ENCODE results near the gene UBASH3A.

UBASH3A gene

DNA sequence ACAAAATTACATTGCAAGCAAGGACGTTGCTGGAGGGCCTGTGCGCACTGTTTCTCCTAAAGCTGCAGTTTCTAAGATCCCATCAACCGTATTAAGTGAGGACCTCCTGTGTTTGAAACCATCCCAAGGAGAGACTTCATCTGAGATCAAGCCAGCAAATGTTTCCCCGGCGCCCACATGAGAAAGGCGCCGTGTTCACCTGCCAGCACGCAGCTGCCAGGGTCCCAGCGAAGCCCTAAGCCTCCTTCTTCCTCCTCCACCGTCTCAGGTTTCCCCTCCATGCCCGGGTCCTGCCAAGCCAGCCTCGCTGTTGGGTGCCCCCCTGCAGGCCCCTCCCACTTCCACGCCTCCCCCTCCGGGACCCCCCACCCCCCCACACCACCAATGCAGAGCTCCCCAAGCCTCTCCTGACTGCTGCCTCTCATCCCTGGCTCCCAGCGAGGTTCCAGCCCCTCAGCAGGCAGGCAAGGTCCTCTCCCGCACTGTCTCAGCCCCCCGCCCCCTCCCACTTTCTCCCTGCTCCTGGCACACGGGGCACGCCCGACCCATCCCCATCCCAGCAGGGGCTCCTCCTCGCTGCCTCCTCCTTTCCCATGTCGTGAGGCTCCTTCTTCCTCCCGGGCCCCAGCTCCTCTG is 28.7 kb upstream of the UBASH3A start:
- no peak for DNase-seq (ENCODE audit: low spot score)

DNA sequence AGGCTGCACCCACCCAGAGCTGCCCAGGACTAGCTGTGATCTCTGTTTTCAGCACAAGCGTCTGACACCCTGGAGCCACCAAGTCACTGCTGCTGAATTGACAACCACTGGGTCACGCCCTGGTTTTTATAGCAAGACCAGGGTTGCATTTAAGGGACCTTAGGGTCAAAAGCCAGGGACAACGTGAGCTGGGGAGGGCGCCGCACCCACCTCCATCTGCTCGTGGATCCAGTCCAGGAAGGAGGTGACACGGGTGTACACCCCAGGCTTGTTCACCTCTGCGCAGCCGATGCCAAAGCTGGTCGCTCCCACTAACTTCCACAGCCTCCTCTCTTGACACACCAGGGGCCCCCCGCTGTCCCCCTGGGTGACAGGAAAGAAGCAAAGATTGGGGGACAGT is 28.2 kb upstream of the UBASH3A start:
- no peak for DNase-seq (ENCODE audit: low spot score)

DNA sequence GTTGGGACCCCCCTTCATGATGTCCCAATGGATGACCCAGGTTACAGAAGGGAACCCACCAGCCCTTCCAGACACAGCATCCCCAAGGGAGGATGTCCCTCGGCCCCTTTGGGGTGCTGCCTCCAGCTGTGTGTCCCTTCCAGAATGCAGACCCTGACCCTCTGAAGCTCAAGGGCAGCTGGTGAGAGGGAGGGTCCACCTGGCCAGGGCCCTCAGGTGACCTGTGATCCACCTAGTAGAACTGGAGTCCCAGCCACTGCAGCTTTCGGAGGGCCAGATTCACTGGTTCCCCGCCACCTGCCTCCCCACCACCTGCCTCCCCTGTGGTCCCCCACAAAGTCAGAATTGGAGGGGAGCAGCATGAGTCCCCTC is 27.8 kb upstream of the UBASH3A start:
- DNase-seq (ENCODE audit: low spot score) = no peak

DNA sequence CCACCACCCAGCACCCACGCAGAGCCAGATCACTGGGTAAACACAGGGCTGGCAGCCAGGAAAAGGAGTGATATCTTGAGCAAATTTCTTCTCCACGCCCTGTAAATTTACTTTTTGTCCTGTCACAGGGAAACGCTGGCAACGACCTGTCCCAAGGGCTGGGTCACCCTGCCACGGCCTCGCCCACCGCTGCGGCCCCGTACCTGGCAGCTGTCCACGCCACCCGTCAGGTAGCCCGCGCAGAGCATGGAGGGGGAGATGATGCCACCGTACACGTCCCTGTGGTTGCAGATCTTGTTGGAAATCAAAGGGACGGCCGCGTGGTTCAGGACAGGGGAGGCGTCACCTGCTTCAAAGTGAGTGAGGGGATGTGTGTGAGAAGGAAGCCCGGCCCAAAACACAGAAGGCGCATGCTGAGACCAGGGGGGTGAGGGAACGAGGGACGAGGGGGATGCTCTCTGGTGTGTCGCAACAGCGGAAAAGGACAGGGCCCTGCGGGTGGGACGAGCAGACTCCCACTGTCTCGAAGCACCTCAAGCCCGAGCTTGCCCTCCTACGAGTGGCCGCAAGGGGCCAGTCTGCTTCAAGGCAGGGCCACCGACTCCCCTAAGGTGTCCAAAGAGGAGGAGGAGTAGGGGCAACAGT is 27.2 kb upstream of the UBASH3A start:
- no peak for DNase-seq (ENCODE audit: low spot score)

DNA sequence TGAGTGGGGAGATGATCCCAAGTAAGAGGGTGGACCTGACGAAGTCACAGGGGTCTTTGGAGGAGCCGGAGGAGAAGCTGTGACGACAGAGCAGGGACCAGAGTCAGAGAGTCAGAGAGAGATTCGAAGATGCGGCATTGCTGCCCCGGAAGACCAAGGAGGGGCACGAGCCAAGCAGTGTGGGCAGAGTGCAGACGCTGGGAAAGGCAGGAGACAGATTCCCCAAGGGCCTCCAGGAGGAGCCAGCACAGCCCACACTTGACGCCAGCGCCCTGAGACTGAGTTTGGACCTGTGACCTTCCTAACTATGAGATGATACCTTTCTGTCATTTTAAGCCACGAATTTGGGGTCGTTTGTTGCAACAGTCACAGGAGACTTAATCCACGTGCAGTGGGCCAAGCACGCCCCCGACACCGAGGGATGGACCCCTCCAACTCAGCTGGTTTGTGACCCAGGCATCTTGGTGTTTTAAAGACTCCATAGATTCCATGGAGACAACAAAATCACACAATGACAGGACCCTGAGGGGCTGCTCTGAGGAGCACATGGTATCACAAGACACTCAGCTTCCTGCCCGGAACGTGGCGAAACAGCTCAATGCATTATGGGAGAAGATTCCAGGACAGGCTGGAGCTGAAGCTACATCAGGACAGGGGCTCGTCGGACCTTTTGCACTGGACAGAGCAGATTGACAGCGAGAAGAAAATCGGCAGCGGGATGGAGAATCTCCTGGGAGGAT is 26.3 kb upstream of the UBASH3A start:
- DNase-seq (ENCODE audit: low spot score) = no peak

DNA sequence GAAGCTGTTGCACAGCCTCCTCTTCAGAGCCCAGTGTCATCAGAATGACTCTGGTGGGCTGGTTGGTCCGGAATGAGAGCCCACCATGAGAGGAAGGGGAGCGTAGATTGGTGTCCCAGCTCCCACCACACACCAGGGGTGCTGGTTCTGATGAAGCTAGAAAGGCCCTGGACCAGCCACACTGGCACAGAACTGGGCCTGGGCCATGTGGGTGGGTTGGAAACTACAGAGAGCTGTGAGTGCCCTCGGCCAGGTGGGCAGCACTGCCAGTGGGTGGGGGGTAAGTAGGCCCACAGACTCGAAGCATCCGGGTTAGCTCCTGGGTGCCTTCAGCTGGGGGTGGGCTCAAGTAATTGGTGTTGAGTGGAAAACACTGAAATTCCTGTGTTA is 25.8 kb upstream of the UBASH3A start:
- no peak for DNase-seq (ENCODE audit: low spot score)

DNA sequence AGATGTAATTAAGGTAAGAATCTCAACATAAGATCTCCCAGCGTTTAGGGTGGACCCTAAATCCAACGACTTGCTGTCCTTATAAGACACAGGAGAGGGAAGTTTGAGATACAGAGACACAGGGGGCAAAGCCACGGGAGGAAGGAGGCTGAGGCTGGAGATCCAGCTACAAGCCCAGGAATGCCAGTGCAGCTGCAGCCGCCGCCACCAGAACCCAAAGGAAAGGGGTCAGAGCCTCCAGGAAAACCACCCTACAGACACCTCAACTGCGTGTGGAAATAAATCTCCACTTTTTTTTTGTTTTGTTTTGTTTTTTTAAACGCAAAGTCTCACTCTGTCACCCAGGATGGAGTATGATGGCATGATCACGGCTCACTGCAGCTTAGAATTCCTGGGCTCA is 25.3 kb upstream of the UBASH3A start:
- no peak for DNase-seq (ENCODE audit: low spot score)

DNA sequence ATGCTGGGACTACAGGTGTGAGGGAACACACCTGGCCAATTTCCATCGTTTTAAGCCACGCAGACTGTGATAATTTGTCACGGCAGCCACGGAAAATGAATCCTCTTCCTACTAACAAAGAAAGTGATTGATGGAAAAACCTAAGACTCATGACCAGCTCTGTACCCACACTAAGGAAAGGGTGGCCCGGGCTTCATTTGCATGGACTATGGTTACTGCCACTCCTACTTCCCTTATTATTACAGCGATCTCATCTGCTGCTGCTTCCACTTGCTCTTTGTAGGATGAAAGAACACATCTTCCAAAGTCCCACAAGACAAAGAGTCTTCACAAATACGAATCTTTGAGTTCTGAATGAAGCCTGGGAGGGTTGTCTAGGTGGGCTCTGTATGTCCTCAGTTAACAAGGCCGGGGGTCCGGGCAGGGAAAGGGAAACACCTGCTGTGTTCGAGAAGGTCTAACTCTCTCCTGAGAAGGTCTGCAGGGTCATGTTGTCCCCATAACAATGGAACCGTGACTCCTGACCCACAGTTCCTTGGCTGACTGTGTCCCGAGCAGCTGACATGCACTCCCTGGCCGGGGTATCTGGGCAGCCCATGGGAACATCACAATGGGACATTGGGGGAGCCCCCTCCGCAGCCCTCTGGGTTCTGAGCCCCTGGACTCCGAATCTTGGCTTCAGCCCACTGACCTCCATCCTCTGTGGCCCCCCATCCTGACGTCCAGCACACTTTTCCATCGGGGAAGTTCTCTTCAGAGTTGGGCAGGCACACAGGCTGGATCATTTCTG is 24.1 kb upstream of the UBASH3A start:
- DNase-seq (ENCODE audit: low spot score) = no peak

DNA sequence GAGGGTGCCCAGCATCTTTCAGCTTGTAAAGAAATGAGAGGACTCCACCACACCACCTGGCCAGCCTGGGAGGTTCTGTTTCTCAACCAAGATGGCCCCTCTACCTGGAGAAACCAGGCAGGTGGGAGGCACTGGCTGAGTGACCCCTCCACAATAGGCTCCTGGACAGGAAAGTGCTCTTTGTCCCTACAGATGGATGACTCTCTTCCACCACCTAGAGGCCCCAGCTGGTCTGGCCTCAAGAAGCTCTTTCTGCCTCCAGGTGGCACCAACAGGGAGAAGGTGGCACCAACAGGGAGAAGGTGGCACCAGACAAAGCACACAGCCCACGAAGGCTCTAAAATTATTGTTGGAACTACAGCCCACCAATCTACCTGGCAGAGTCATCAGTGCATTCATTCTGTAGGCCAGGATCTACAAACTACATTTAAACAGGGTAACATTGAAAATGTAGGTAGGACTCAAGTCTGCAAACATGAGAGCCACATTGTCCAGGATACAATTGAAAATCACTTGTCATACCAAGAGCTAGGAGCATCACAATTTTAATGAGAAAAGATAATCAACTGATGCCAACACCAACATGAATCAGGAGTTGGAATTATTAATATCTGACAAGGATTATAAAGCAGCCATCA is 22.2 kb upstream of the UBASH3A start:
- peak; percentile 73 for DNase-seq (ENCODE audit: low spot score)

DNA sequence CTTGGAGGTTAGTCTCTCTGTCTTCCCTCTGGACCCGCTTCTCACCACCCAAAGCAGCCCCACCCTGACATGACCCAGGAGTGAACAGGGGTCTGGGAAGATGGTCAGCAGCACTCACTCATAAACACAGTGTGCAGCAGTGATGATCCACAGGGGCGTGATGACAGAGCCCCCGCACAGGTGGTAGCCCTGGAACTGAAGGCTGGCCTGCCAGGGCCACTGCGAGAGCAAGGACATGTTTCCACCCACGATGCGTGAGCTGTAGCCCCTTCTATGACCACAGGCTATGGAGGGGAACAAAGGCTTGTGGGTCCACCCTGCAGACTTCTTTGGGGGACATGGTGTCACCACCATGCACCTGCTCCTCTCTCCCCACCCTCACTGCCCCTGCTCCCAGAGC is 20.8 kb upstream of the UBASH3A start:
- no peak for DNase-seq (ENCODE audit: low spot score)

DNA sequence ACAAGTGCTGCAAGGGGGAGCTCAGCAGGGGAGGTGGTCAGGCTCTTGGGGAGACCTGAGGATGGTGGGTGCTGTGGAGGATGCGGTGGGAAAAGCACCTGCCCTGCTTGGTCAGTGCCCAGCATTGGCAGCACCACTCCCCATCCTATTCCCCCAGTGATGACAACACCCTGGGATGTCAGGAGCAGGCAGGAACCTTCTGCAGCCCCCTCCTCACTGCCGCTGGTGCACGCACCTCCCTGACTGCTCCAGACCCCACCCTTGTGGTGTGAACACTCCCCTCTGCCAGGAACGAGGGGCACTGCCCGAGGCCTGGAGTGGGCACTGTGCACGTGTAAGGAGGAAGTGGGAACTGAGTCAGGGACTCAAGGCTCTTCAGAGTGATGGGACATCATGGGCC is 20.4 kb upstream of the UBASH3A start:
- no peak for DNase-seq (ENCODE audit: low spot score)

DNA sequence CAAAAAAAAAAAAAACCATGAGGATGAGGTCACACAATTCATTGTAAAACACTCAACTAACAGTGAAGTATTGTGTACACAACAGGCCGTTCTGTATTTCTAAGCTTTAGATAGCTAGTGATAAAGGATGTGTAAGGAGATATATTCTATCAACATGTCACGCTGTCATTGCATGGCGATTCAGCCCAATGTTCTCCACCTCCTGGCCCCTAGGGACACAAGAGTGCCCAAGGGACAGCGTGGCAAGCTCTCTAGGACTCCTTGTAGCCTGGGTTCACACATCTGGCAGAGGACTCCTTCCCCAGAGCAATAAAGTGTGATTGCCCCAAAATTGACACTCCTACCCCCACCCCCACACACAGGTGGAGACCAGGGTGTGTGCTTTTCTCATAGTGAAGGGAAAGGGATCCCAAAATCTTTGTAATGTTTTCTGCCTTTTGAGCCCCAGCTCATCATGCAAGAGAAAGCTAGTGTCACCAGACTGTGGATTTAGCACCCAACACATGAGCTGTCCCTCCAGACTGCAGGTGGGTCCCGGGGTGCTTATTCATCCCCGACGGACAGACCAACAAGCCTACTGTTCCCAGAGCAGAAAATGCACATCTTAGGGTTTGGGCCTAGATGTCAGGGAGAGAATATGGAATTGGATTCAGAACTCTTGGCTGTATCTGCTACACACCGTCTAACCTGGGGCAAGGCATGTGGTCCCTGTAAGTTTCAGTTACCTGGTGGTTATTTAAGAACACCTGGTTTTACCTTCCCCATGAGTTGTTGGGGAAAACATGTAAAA is 19.4 kb upstream of the UBASH3A start:
- no peak for DNase-seq (ENCODE audit: low spot score)

DNA sequence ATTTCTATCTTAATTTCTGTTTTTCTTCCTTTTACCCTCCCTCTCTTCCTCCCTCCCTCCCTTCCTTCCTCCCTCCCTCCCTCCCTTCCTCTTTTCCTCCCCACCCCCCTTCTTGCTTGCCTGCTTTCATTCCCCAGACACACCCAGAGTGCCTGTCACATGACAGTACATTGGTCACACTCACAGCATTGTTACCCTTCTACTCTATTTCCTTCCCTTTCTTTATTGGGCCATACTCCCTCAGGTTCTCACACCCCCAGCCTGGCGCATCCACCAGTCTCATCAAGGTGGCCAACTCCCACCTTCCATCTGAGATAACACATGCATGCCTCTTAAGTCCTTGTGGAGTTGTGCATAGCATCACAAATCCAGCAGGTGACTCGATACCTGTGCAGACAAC is 18.7 kb upstream of the UBASH3A start:
- DNase-seq (ENCODE audit: low spot score) = no peak

DNA sequence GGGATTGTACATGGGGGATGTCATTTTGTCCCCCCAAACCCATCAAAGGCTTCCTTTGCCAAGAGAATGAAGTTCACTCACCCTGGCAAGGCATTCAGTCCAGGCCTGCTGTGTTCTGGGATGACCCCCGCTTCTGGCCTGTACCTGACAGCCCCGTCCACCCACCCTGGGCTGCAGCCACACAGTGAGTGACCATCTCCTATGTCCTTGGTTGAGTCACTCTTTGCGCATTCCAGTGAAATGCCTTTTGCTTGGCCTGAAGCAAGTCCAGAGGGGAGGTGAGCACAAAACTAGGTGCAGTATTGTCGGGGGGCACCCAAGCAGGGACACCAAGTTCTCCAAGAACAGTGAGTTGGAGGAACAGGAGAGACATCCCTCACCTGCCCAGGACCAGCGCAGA is 18.1 kb upstream of the UBASH3A start:
- no peak for DNase-seq (ENCODE audit: low spot score)

DNA sequence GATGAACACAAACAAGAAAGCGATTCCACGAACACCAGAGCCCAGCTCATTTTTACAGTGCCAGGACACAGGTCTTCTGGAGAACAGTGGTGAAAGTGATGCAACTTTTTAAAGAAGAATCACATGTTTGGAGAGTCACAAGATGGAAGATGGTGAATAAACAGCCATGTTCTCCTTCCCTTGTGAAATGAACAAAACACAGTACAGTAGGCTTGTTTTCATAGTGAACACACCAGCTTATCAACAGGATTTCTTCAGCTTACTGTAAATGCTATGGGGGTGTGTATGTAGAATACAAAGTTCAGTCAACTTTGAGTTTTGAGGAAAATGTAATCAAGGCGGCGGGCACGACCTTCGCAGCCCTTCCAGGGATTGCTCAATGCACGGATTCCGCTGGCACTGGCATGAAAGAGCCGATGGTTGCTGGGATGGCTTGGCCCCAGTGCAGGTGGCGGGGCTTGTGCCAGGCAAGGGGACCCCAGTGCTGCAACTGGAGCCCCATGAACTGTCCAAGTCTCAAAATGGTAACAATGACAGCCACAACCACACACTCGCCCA is 17.6 kb upstream of the UBASH3A start:
- no peak for DNase-seq (ENCODE audit: low spot score)

DNA sequence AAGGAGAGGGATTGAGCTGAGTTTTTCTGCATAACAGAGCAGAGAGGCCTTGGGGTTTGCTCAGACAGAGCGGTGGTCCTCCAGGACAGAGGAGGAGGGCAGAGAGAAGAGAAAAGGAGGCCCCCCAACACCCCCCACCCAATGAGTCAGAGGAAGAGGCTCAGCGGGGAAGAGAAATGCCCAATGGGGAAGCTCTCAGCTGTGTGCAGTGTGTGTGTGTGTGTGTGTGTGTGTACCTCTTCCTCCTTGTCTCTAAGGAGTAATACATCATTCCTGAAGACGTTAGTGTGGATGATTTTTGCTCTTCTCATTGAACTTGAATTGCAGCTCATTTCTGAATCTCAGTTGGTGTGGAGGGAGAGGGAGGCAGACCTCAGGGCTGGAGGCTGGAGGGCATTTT is 16.5 kb upstream of the UBASH3A start:
- DNase-seq (ENCODE audit: low spot score) = no peak

DNA sequence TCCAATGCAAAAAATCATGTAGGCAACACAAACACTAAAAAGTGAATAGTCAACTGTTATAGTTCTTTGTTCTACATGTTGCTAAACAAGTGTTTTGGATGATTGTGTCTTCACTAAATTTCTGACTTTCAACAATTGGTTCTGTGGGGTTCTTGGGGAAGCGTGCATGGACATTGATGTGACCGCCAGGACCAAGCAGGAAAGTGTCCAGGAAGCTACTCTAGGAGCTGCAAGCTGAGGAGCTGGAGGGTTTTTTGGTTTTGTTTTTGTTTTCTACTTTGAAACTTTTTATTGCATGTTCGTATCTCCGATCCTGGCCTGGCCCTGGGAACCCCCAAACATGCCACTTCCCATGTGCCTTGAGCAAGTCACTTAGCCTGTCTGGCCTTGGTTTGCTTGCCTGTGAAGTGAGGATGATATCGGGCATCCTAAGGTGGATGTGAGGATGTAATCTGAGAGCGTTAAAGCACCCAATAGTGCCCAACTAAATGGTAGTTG is 15.8 kb upstream of the UBASH3A start:
- DNase-seq (ENCODE audit: low spot score) = no peak

DNA sequence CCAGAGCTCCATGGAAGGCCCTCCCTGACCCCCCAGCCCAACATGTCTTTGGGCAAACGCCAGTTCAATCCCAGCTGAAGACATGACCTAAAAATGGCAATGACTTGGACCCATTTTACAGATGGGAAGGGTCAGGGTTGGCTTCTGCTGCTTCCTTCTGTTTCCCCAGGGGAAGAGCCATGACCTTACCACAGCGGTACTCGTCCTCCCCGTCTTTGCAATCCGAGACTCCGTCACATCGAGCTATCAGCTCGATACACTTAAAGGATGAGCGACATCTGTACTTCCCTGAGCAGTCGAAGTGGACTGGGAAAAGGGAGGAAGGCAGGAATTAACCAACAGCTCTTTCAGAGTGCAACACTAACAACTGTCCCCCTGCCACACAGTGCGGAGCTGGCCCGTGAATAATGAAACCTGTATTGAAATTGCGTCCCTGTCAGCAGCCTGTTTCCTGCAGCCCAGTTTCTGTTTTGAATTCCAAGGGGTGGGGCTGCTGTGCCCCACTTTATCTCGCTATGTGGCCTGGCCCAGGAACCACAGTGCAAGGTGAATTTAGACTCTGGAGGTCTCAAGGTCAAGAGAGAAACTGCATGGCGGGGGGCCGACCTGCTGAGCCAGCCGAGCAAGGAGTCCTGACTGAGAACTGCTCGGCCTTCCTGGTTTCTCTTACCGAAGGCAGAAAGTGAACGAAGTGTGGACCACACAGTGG is 14.8 kb upstream of the UBASH3A start:
- no peak for DNase-seq (ENCODE audit: low spot score)

DNA sequence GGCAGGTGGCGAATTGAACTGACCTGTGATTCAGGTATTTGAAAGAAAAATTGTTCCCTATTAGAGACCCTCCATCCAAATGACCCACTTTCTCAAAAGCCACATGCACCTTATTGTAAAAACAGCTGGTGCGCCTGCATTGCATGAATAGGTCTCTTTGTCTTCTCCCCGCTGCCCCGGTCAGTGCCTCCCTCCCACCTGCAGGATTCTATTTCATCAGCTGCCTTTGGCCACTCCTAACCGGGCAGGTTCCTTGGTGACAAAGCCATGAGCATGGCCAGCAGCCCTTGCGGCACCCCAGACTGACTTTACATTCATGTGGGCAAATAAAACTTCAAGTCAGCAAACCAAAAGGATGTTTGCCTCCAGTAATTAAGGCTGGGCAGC is 14.3 kb upstream of the UBASH3A start:
- DNase-seq (ENCODE audit: low spot score) = peak; percentile 45

DNA sequence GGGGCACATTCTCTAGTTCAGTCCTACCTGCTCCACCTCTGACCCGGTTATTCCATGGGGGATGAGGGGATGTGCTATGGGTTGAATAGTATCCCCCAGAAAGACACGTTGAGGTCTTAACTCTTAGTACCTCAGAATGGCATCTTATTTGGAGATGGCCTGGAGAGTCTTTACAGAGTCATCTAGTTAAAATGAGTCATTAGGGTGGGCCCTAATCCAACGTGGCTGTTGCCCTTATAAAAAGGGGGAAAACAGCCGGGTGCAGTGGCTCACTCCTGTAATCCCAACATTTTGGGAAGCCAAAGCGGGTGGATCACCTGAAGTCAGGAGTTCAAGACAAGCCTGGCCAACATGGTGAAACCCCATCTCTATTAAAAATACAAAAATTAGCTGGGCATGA is 13.5 kb upstream of the UBASH3A start:
- no peak for DNase-seq (ENCODE audit: low spot score)
